Sigmoid colon (tissue), 7 donors: Measurements from ENCODE around the gene ZNF200. TPM values are rescaled to one million over a fixed set of nuclear protein-coding genes. Genes with fewer than 3 reads are reported as not detected.

Source experiments
- DNase-seq: peaks from one replicate; pipeline ENCODE4 v3.0.0-alpha.2; 2019
- H3K27ac ChIP-seq, 4 donors: fragments of 200-600 bp; sonication (generic); one replicate each; pipeline ENCODE4 v1.5.1; 2016 to 2019; ENCODE audit warnings: mild to moderate bottlenecking in 1 of 4
- H3K27me3 ChIP-seq, 3 donors: fragments of 200-600 bp; sonication (generic); one replicate each; pipeline ENCODE4 v1.5.1; 2019; ENCODE audit warnings: mild to moderate bottlenecking in 1 of 3
- H3K36me3 ChIP-seq, 4 donors: fragments of 200-600 bp; sonication (generic); one replicate each; pipeline ENCODE4 v1.5.1; 2016 to 2019
- H3K4me1 ChIP-seq, 4 donors: fragments of 200-600 bp; sonication (generic); one replicate each; pipeline ENCODE4 v1.5.1; 2017 to 2019
- H3K4me3 ChIP-seq, 4 donors: fragments of 200-600 bp; sonication (generic); one replicate each; pipeline ENCODE4 v1.5.1; 2017 to 2019; ENCODE audit warnings: mild to moderate bottlenecking in 2 of 4, moderate library complexity in 1 of 4
- H3K9me3 ChIP-seq, 4 donors: fragments of 200-600 bp in 3 of 4; sonication (generic) in 3 of 4; one replicate each; pipeline versions ENCODE4 v1.5.1 to v1.6.1; 2013 to 2019
- CTCF ChIP-seq, 4 experiments: fragments of 450-650 bp in 3 of 4; fragments of 200-600 bp in 1 of 4; IDR thresholded peaks; one replicate each; pipeline ENCODE4 v1.5.1; 2016 to 2019; ENCODE audit warnings: antibody characterized with exemption in 4 of 4, mild to moderate bottlenecking in 3 of 4, moderate library complexity in 2 of 4
- EP300 ChIP-seq, 4 donors: sonication (generic); formaldehyde crosslinking; IDR thresholded peaks; one replicate each; pipeline ENCODE4 v1.6.1; 2017; ENCODE audit warnings: antibody characterized with exemption in 4 of 4
- POLR2A ChIP-seq, 2 donors: fragments of 450-650 bp; IDR thresholded peaks; one replicate each; pipeline ENCODE4 v1.6.1; 2016; ENCODE audit warnings: antibody characterized with exemption in 2 of 2, mild to moderate bottlenecking in 2 of 2, moderate library complexity in 2 of 2
- POLR2AphosphoS5 ChIP-seq, 4 donors: sonication (generic); formaldehyde crosslinking; IDR thresholded peaks; one replicate each; pipeline ENCODE4 v1.6.1; 2017; ENCODE audit warnings: antibody characterized with exemption in 4 of 4
- WGBS, 2 donors: extraction: QIAGEN DNeasy Blood & Tissue Kit; methylation state at CpG; one replicate each; pipeline ENCODE4 v1.1.7; 2013; 5-methylcytosine and 5-hydroxymethylcytosine counted together
- intact Hi-C: fragments of 100-400 bp; cut with DNase I; formaldehyde crosslinking; loops from one replicate; pipeline ENCODE4 v1.15.1; 2023
- polyA plus RNA-seq, 3 donors: library from polyadenylated mRNA; stranded (reverse); fragments of 200-250 nt; gene quantifications; one replicate each; pipeline ENCODE4 v1.2.3, GENCODE V29; 2013
- total RNA-seq, 4 donors: library from RNA; depleted of rRNA; stranded (reverse); fragments of >200 nt; gene quantifications; one replicate each; pipeline ENCODE4 v1.1.0, GENCODE V29; 2016
- donor health status: healthy with polysubstance abuse.
- donor health status: Bipolar disorder and iron deficiency.
- donor health status: healthy.

The ZNF200 gene
- total and polyA plus RNA-seq, 7 donors = 2.8 to 6.8 (median 5.5) TPM

GRCh38 chr16:3264137-3265036 lies 29.4 kb upstream of the ZNF200 start:
- peaks cover 0 to 22% (median 0%) of the 10 kb centered on the region in 4 donors for H3K36me3 ChIP-seq
- WGBS, 2 donors = 1 to 2% methylated on average over 77 of the region's 77 CpGs
- H3K4me3 ChIP-seq = peak overlapping the region; percentile 60 to 98 (median 86)
- H3K4me1 ChIP-seq = peaks cover 0 to 21% (median 20%) of the 10 kb centered on the region in 4 donors
- H3K27me3 ChIP-seq = no peaks in the 10 kb centered on the region
- intact Hi-C loops = loop anchor here (1.0 to 10.0 kb wide), 4 partner anchors 18 to 236 kb away; partner anchors contain the start of genes CLUAP1, ZNF174 and ZSCAN32
- H3K27ac ChIP-seq = peak overlapping the region; percentile 90 to 100 (median 97)
- H3K9me3 ChIP-seq = no peaks in the 10 kb centered on the region
- TF ChIP-seq POLR2A (IDR thresholded peaks at IDR 0.05) (peak; percentile 87 to 91), POLR2AphosphoS5 (IDR thresholded peaks at IDR 0.05) (peak; percentile 93 to 98 (median 96)), EP300 (IDR thresholded peaks at IDR 0.05) (no peak), CTCF (IDR thresholded peaks at IDR 0.05) (peak in 2 of 4 experiments; percentile 13 to 18)
- DNase-seq = peak; percentile 99

DNA sequence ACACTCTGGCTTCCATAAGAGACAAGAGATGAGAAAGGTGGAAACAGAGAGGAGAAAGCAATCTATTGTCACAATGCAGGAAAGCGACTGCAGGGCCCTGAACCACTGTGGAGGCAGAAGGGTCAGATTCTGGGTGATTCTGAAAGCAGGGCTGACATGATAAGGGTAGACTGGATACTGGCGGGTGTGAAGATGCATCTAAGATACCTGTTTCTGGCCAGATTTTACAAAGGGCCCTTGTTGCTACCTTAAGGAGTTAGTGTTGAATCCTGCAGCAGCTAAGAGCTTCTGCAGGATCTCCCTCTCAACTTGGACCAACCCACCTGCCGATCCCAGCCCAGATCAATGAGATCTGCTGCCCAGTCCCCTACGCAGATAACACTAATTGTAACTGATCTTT lies 27.6 kb upstream of the ZNF200 start:
- H3K36me3 ChIP-seq = peaks cover 0 to 14% (median 0%) of the 10 kb centered on the region in 4 donors
- intact Hi-C loops = loop anchor here (2.0 to 10.0 kb wide), 2 partner anchors 42 to 192 kb away; partner anchors contain the start of genes TIGD7 and ZNF75A
- peak overlapping the region in 1 of 4 donors; percentile 94 for H3K27ac ChIP-seq
- no peak for DNase-seq
- WGBS, 2 donors = 95 to 97% methylated on average over 4 of the region's 4 CpGs
- H3K27me3 ChIP-seq = no peaks in the 10 kb centered on the region
- H3K9me3 ChIP-seq = no peaks in the 10 kb centered on the region
- H3K4me1 ChIP-seq = peaks cover 0 to 21% (median 20%) of the 10 kb centered on the region in 4 donors
- H3K4me3 ChIP-seq = no peak overlapping the region
- TF ChIP-seq POLR2AphosphoS5 (IDR thresholded peaks at IDR 0.05) (no peak), POLR2A (IDR thresholded peaks at IDR 0.05) (no peak), EP300 (IDR thresholded peaks at IDR 0.05) (no peak), CTCF (IDR thresholded peaks at IDR 0.05) (no peak)

GRCh38 chr16:3259836-3260235 lies 24.9 kb upstream of the ZNF200 start:
- intact Hi-C loops = loop anchor here (10.0 kb wide), 1 partner anchor 195 kb away; no protein-coding TSS in a partner anchor
- Histone ChIP-seq H3K27me3 (peaks cover 0 to 8% (median 0%) of the 10 kb centered on the region in 3 donors), H3K9me3 (no peaks in the 10 kb centered on the region), H3K4me3 (no peak overlapping the region), H3K36me3 (no peaks in the 10 kb centered on the region), H3K27ac (peak overlapping the region in 1 of 4 donors; percentile 4), H3K4me1 (peaks cover 0 to 10% (median 9%) of the 10 kb centered on the region in 4 donors)
- no peak for TF ChIP-seq POLR2A (IDR thresholded peaks at IDR 0.05)
- TF ChIP-seq CTCF (IDR thresholded peaks at IDR 0.05) = no peak
- no peak for TF ChIP-seq EP300 (IDR thresholded peaks at IDR 0.05)
- no peak for TF ChIP-seq POLR2AphosphoS5 (IDR thresholded peaks at IDR 0.05)
- no peak for DNase-seq
- 86 to 87% methylated on average over 8 of the region's 8 CpGs for WGBS, 2 donors

- DNase-seq = no peak
- Histone ChIP-seq H3K4me3 (peak overlapping the region in 1 of 4 donors; percentile 27), H3K9me3 (no peaks in the 10 kb centered on the region), H3K27me3 (peaks cover 0 to 14% (median 0%) of the 10 kb centered on the region in 3 donors), H3K27ac (no peak overlapping the region), H3K36me3 (no peaks in the 10 kb centered on the region), H3K4me1 (no peaks in the 10 kb centered on the region)
- 79 to 81% methylated on average over 9 of the region's 9 CpGs for WGBS, 2 donors
- no peak for TF ChIP-seq EP300 (IDR thresholded peaks at IDR 0.05)
- no peak for TF ChIP-seq POLR2A (IDR thresholded peaks at IDR 0.05)
- no peak for TF ChIP-seq CTCF (IDR thresholded peaks at IDR 0.05)
- no peak for TF ChIP-seq POLR2AphosphoS5 (IDR thresholded peaks at IDR 0.05)
- intact Hi-C loops = no loop called here
Observed at GRCh38 chr16:3256866-3257465, 22.0 kb upstream of the ZNF200 start.
